ENCODE data around the gene CCDC188.

- TF ChIP-seq ATF3 (IDR thresholded peaks at IDR 0.05; ENCODE audit: borderline replicate concordance, extremely low read depth, low read depth, low read length) (no peak), POLR2A (IDR thresholded peaks at IDR 0.05; ENCODE audit: low read depth, low read length) (no peak), POLR2AphosphoS5 (IDR thresholded peaks at IDR 0.05; ENCODE audit: low read length) (no peak), MXI1 (IDR thresholded peaks at IDR 0.05; ENCODE audit: low read depth, low read length) (no peak), SUZ12 (IDR thresholded peaks at IDR 0.05; ENCODE audit: unreplicated experiment) (no peak), RCOR1 (conservative IDR thresholded peaks at IDR 0.05; ENCODE audit: low read depth, low read length) (no peak), RAD21 (IDR thresholded peaks at IDR 0.05; ENCODE audit: insufficient read depth, low read depth, low read length) (no peak), CEBPB (IDR thresholded peaks at IDR 0.05; ENCODE audit: borderline replicate concordance in 1 of 2, low read depth in 2 of 2, low read length in 2 of 2) (no peak)
These were observed 37.1 kb upstream of the CCDC188 start for GRCh38 chr22:20187777-20188566.

Measured in GM12878 (cell line).